H1 (cell line): ENCODE results near the gene CELF2. TPM values are rescaled to one million over a fixed set of nuclear protein-coding genes. Genes with fewer than 3 reads are reported as not detected.

ENCODE experiments used
- BCL11A ChIP-seq, 2 experiments: IDR thresholded peaks; one replicate each; pipeline ENCODE4 v1.6.1; 2011; ENCODE audit warnings: low read depth in 2 of 2, low read length in 2 of 2, mild to moderate bottlenecking in 2 of 2
- CBX8 ChIP-seq: fragments of 300-800, 300-1000 bp; sonication (generic); IDR thresholded peaks from 2 replicates; pipeline ENCODE4 v1.7.1; 2016; ENCODE audit warnings: low read depth, low read length, borderline replicate concordance
- MAFK ChIP-seq: IDR thresholded peaks from 2 replicates; pipeline ENCODE4 v1.6.1; 2012; ENCODE audit warnings: low read depth, mild to moderate bottlenecking, improper control_type of control experiment, low read length
- NANOG ChIP-seq: IDR thresholded peaks from 2 replicates; pipeline ENCODE4 v1.6.1; 2011; ENCODE audit warnings: low read length, low read depth, mild to moderate bottlenecking, inconsistent platforms; ENCODE audit not compliant: insufficient read depth, poor library complexity, severe bottlenecking
- SIN3A ChIP-seq, 2 experiments: IDR thresholded peaks in 1 of 2; conservative IDR thresholded peaks in 1 of 2; 2 replicates each; pipeline ENCODE4 v1.6.1; 2011 to 2012; ENCODE audit warnings: low read length in 2 of 2, improper control_type of control experiment in 1 of 2, low read depth in 1 of 2, mild to moderate bottlenecking in 1 of 2
- SIX5 ChIP-seq: IDR thresholded peaks from 2 replicates; pipeline ENCODE4 v1.6.1; 2011; ENCODE audit warnings: mild to moderate bottlenecking, low read depth, low read length
- TAF1 ChIP-seq: IDR thresholded peaks from 2 replicates; pipeline ENCODE4 v1.6.1; 2011; ENCODE audit warnings: mild to moderate bottlenecking, low read depth, low read length
- TBP ChIP-seq: IDR thresholded peaks from 2 replicates; pipeline ENCODE4 v1.6.1; 2011; ENCODE audit warnings: low read depth, low read length, improper control_type of control experiment
- TCF12 ChIP-seq: IDR thresholded peaks from 2 replicates; pipeline ENCODE4 v1.6.1; 2011; ENCODE audit warnings: low read depth, mild to moderate bottlenecking, low read length
- polyA plus RNA-seq, 7 experiments: library from polyadenylated mRNA; depleted of rRNA in 3 of 7; stranded (reverse) in 5 of 7; unstranded in 2 of 7; fragments of >200 nt in 5 of 7; fragments of 200-250 nt in 2 of 7; gene quantifications; 1 replicate in 5 of 7; 2 replicates in 1 of 7; 4 replicates in 1 of 7; pipeline versions ENCODE4 v1.2.1 to v1.2.3, GENCODE V29; 2011 to 2013; ENCODE audit warnings: missing spikeins in 2 of 7, mixed read lengths in 2 of 7
- total RNA-seq: library from RNA; stranded (reverse); fragmentation: NEBNext Ultra II Directional; extraction: Animal tissue kit (Norgen Biotek cat#: 25700); gene quantifications from 2 replicates; pipeline ENCODE4 v1.2.1, GENCODE V29; 2021
- TF ChIP-seq, protein P1 (sequence below): fragments of 300-600 bp; sonication (generic); IDR thresholded peaks from 2 replicates; pipeline ENCODE4 v1.7.1; 2012; ENCODE audit warnings: low read length, moderate library complexity, mild to moderate bottlenecking, inconsistent platforms; ENCODE audit not compliant: insufficient replicate concordance
- TF ChIP-seq, protein P2 (sequence below): IDR thresholded peaks from 2 replicates; pipeline ENCODE4 v1.6.1; 2011; ENCODE audit warnings: low read length, improper control_type of control experiment

CELF2 gene
- total and polyA plus RNA-seq, 2 of the 8 experiments (the other 6 are each of a cell fraction or from before 2014, with no cell fraction given) = 18.3 to 22.7 TPM

DNA sequence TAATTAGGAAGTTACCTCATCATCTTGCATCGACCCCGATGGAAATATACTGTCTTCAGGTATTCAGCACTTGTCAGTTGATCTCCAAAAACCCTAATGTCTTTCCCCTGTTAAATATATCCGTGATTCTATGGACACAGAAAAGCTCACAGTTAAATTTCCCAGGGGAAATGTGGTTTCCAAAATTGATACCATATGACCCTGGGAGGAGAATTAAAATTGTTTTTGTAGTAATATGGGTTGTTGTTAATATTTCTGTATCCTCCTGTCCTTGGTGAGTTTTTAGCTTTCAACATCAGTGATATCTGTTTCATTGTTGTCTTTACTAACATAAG, 132.1 kb downstream of the CELF2 start (continued):
- TF ChIP-seq, protein P1, sequence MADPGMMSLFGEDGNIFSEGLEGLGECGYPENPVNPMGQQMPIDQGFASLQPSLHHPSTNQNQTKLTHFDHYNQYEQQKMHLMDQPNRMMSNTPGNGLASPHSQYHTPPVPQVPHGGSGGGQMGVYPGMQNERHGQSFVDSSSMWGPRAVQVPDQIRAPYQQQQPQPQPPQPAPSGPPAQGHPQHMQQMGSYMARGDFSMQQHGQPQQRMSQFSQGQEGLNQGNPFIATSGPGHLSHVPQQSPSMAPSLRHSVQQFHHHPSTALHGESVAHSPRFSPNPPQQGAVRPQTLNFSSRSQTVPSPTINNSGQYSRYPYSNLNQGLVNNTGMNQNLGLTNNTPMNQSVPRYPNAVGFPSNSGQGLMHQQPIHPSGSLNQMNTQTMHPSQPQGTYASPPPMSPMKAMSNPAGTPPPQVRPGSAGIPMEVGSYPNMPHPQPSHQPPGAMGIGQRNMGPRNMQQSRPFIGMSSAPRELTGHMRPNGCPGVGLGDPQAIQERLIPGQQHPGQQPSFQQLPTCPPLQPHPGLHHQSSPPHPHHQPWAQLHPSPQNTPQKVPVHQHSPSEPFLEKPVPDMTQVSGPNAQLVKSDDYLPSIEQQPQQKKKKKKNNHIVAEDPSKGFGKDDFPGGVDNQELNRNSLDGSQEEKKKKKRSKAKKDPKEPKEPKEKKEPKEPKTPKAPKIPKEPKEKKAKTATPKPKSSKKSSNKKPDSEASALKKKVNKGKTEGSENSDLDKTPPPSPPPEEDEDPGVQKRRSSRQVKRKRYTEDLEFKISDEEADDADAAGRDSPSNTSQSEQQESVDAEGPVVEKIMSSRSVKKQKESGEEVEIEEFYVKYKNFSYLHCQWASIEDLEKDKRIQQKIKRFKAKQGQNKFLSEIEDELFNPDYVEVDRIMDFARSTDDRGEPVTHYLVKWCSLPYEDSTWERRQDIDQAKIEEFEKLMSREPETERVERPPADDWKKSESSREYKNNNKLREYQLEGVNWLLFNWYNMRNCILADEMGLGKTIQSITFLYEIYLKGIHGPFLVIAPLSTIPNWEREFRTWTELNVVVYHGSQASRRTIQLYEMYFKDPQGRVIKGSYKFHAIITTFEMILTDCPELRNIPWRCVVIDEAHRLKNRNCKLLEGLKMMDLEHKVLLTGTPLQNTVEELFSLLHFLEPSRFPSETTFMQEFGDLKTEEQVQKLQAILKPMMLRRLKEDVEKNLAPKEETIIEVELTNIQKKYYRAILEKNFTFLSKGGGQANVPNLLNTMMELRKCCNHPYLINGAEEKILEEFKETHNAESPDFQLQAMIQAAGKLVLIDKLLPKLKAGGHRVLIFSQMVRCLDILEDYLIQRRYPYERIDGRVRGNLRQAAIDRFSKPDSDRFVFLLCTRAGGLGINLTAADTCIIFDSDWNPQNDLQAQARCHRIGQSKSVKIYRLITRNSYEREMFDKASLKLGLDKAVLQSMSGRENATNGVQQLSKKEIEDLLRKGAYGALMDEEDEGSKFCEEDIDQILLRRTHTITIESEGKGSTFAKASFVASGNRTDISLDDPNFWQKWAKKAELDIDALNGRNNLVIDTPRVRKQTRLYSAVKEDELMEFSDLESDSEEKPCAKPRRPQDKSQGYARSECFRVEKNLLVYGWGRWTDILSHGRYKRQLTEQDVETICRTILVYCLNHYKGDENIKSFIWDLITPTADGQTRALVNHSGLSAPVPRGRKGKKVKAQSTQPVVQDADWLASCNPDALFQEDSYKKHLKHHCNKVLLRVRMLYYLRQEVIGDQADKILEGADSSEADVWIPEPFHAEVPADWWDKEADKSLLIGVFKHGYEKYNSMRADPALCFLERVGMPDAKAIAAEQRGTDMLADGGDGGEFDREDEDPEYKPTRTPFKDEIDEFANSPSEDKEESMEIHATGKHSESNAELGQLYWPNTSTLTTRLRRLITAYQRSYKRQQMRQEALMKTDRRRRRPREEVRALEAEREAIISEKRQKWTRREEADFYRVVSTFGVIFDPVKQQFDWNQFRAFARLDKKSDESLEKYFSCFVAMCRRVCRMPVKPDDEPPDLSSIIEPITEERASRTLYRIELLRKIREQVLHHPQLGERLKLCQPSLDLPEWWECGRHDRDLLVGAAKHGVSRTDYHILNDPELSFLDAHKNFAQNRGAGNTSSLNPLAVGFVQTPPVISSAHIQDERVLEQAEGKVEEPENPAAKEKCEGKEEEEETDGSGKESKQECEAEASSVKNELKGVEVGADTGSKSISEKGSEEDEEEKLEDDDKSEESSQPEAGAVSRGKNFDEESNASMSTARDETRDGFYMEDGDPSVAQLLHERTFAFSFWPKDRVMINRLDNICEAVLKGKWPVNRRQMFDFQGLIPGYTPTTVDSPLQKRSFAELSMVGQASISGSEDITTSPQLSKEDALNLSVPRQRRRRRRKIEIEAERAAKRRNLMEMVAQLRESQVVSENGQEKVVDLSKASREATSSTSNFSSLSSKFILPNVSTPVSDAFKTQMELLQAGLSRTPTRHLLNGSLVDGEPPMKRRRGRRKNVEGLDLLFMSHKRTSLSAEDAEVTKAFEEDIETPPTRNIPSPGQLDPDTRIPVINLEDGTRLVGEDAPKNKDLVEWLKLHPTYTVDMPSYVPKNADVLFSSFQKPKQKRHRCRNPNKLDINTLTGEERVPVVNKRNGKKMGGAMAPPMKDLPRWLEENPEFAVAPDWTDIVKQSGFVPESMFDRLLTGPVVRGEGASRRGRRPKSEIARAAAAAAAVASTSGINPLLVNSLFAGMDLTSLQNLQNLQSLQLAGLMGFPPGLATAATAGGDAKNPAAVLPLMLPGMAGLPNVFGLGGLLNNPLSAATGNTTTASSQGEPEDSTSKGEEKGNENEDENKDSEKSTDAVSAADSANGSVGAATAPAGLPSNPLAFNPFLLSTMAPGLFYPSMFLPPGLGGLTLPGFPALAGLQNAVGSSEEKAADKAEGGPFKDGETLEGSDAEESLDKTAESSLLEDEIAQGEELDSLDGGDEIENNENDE = no peak
- no peak for TF ChIP-seq NANOG
- no peak for TF ChIP-seq MAFK
- TF ChIP-seq BCL11A (IDR thresholded peaks at IDR 0.05; ENCODE audit: low read depth in 2 of 2, low read length in 2 of 2) = no peak
- TF ChIP-seq SIX5 = no peak
- no peak for TF ChIP-seq TCF12
- TF ChIP-seq, protein P2, sequence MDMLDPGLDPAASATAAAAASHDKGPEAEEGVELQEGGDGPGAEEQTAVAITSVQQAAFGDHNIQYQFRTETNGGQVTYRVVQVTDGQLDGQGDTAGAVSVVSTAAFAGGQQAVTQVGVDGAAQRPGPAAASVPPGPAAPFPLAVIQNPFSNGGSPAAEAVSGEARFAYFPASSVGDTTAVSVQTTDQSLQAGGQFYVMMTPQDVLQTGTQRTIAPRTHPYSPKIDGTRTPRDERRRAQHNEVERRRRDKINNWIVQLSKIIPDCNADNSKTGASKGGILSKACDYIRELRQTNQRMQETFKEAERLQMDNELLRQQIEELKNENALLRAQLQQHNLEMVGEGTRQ = no peak
- TF ChIP-seq TBP = no peak
- TF ChIP-seq SIN3A (conservative IDR thresholded peaks at IDR 0.05 in 1 of 2, IDR thresholded peaks at IDR 0.05 in 1 of 2; ENCODE audit: low read depth in 1 of 2, low read length in 2 of 2) = no peak
- TF ChIP-seq CBX8 = no peak
- TF ChIP-seq TAF1 = no peak
